Measurements from ENCODE around the gene MPPE1. TPM values are rescaled to one million over a fixed set of nuclear protein-coding genes. Genes with fewer than 3 reads are reported as not detected.

Gene MPPE1
- total and polyA plus RNA-seq, 2 of the 4 experiments (the other 2 are of a cell fraction): 13.8 to 19.9 TPM

- Histone ChIP-seq H3K18ac (ENCODE audit: low read depth, low read length) (peak overlapping the region; percentile 79), H2BK120ac (ENCODE audit: low read depth, low read length) (peak overlapping the region; percentile 76; the same call in 1 of the 2 replicates), H3K23ac (ENCODE audit: low read depth, low read length) (no peak overlapping the region), H3K27me3 (ENCODE audit: control insufficient read depth, insufficient read depth, low read length) (no peaks in the 10 kb centered on the region), H3K4me2 (ENCODE audit: low read depth, low read length) (no peak overlapping the region), H4K8ac (ENCODE audit: low read depth in 2 of 2, low read length in 2 of 2) (peak overlapping the region; percentile 26 to 56), H3K27ac (ENCODE audit: insufficient read depth, low read length) (no peak overlapping the region; the same call in 1 of the 2 replicates), H2BK20ac (ENCODE audit: low read depth, low read length) (peak overlapping the region; percentile 82; the same call in 1 of the 2 replicates), H3K4me3 (ENCODE audit: insufficient read depth, low read depth, low read length) (no peak overlapping the region), H4K5ac (ENCODE audit: low read depth, low read length) (peak overlapping the region; percentile 39), H3K9ac (ENCODE audit: low read depth, low read length) (no peak overlapping the region), H2BK15ac (ENCODE audit: low read depth, low read length) (peak overlapping the region; percentile 57), H2AK5ac (ENCODE audit: low read depth, low read length) (peak overlapping the region; percentile 77), H3K9me3 (ENCODE audit: control insufficient read depth, insufficient read depth, low read length) (no peaks in the 10 kb centered on the region), H3K4me1 (ENCODE audit: control insufficient read depth, insufficient read depth, low read length) (peaks cover 21% of the 10 kb centered on the region), H4K91ac (ENCODE audit: insufficient read depth, low read depth, low read length) (peak overlapping the region; percentile 41), H3K36me3 (ENCODE audit: control insufficient read depth, insufficient read depth, low read length) (no peaks in the 10 kb centered on the region), H4K20me1 (ENCODE audit: insufficient read depth, low read length) (no peaks in the 10 kb centered on the region), H2AFZ (replicated peaks; ENCODE audit: low read length, poor library complexity) (no peak overlapping the region), H3K79me1 (ENCODE audit: low read depth in 1 of 2, low read length in 2 of 2) (peaks cover 10 to 17% of the 10 kb centered on the region in 2 experiments; a peak in 3 of 4 replicates), H2BK5ac (ENCODE audit: low read depth, low read length, poor library complexity, severe bottlenecking) (peak overlapping the region; percentile 99), H2AK9ac (replicated peaks; ENCODE audit: low read depth, low read length, poor library complexity) (no peak overlapping the region), H3K4ac (ENCODE audit: low read depth, low read length) (peak overlapping the region; percentile 74), H3K9me1 (ENCODE audit: insufficient read depth, low read length) (peaks cover 7% of the 10 kb centered on the region; the same call in 1 of the 2 replicates), H3K56ac (ENCODE audit: extremely low read depth, insufficient read depth, low read length) (no peak overlapping the region), H3K14ac (replicated peaks; ENCODE audit: low read depth, low read length) (peak overlapping the region; percentile 58; the same call in 1 of the 2 replicates)
- WGBS, 2 experiments (ENCODE audit: extremely low coverage in 2 of 2, insufficient read length in 1 of 2): 95% methylated on average over 5 of the region's 17 CpGs; no CpG with 5 or more reads in 1 of the 2 experiments
- ATAC-seq (ENCODE audit: low read depth) (no peak), DNase-seq (no peak)
- in situ Hi-C loops (cut with MboI; ENCODE audit: low sequenced_read_pairs): no loop called here
- intact Hi-C loops (cut with micrococcal nuclease): no loop called here
- POLR2A ChIA-PET (ENCODE audit: unreplicated experiment): no interaction called here
- dilution Hi-C loops (cut with HindIII; ENCODE audit: low sequenced_read_pairs, unreplicated experiment): no loop called here
- BruUV-seq (replicated peaks): no TSS peak
- CTCF ChIA-PET: no interaction called here
- TF ChIP-seq MAZ (IDR thresholded peaks at IDR 0.05; ENCODE audit: borderline replicate concordance, low read depth, low read length) (no peak), MAFK (IDR thresholded peaks at IDR 0.05; ENCODE audit: low read depth, low read length) (no peak), RFX5 (IDR thresholded peaks at IDR 0.05; ENCODE audit: low read depth, low read length) (no peak), POLR2A (IDR thresholded peaks at IDR 0.05; ENCODE audit: low read depth, low read length) (no peak), RAD21 (IDR thresholded peaks at IDR 0.05; ENCODE audit: low read length) (no peak), USF2 (IDR thresholded peaks at IDR 0.05; ENCODE audit: low read depth, low read length) (no peak), CTCF (conservative IDR thresholded peaks at IDR 0.05; ENCODE audit: low read depth, low read length) (no peak), MXI1 (IDR thresholded peaks at IDR 0.05; ENCODE audit: borderline replicate concordance, low read depth, low read length) (no peak), FOS (IDR thresholded peaks at IDR 0.05; ENCODE audit: low read depth, low read length) (no peak), CHD1 (IDR thresholded peaks at IDR 0.05; ENCODE audit: low read depth, low read length) (no peak), NFE2L2 (IDR thresholded peaks at IDR 0.05; ENCODE audit: low read depth, low read length) (no peak), CEBPB (IDR thresholded peaks at IDR 0.05; ENCODE audit: low read depth, low read length) (no peak), ELK1 (IDR thresholded peaks at IDR 0.05; ENCODE audit: borderline replicate concordance, low read depth, low read length) (no peak)
Measured at GRCh38 chr18:11860594-11861450, 47.3 kb downstream of the MPPE1 start.

Measured in IMR-90 (cell line).